Measurements from ENCODE around the gene DCAF10. TPM values are rescaled to one million over a fixed set of nuclear protein-coding genes. Genes with fewer than 3 reads are reported as not detected.

The DCAF10 gene
- total and polyA plus RNA-seq, 4 donors, result 9.7 to 22.2 (median 15.3) TPM

GRCh38 chr9:37798677-37799076, 1.9 kb upstream of the DCAF10 start:
- Histone ChIP-seq H3K27ac (ENCODE audit: low read depth in 1 of 2, low read length in 2 of 2) (no peak overlapping the region), H3K4me1 (ENCODE audit: control insufficient read depth in 4 of 4, insufficient read depth in 4 of 4, low read length in 3 of 4) (peaks cover 2 to 24% (median 20%) of the 10 kb centered on the region in 4 donors), H3K9ac (ENCODE audit: low read depth in 1 of 2, low read length in 2 of 2) (no peak overlapping the region), H3K4me3 (ENCODE audit: low read depth in 1 of 3, low read length in 3 of 3) (no peak overlapping the region), H3K36me3 (ENCODE audit: control insufficient read depth in 4 of 4, insufficient read depth in 3 of 4, low read depth in 1 of 4, low read length in 3 of 4) (no peaks in the 10 kb centered on the region), H3K9me3 (ENCODE audit: control insufficient read depth in 4 of 4, low read length in 3 of 4) (no peaks in the 10 kb centered on the region), H3K27me3 (ENCODE audit: control insufficient read depth in 4 of 4, insufficient read depth in 4 of 4, low read length in 3 of 4) (no peaks in the 10 kb centered on the region)
- DNase-seq (ENCODE audit: low spot score), result no peak
- TF ChIP-seq FOXA2 (IDR thresholded peaks at IDR 0.05) (no peak), NR2F2 (IDR thresholded peaks at IDR 0.05) (no peak), RXRA (IDR thresholded peaks at IDR 0.05) (no peak), JUND (IDR thresholded peaks at IDR 0.05) (no peak), SP1 (IDR thresholded peaks at IDR 0.05) (no peak), FOXA1 (IDR thresholded peaks at IDR 0.05) (no peak), HNF4A (conservative IDR thresholded peaks at IDR 0.05) (no peak), EGR1 (IDR thresholded peaks at IDR 0.05; ENCODE audit: low read depth in 2 of 2) (no peak), ZBTB33 (IDR thresholded peaks at IDR 0.05) (no peak), GABPA (IDR thresholded peaks at IDR 0.05 in 1 of 2, conservative IDR thresholded peaks at IDR 0.05 in 1 of 2) (no peak), ATF3 (IDR thresholded peaks at IDR 0.05) (no peak), TAF1 (conservative IDR thresholded peaks at IDR 0.05) (no peak), YY1 (IDR thresholded peaks at IDR 0.05) (no peak), REST (IDR thresholded peaks at IDR 0.05) (no peak), CTCF (IDR thresholded peaks at IDR 0.05; ENCODE audit: low read depth, low read length, missing input control) (no peak), MAX (IDR thresholded peaks at IDR 0.05) (no peak), RAD21 (IDR thresholded peaks at IDR 0.05) (no peak), HNF4G (IDR thresholded peaks at IDR 0.05) (no peak)
- 88% methylated on average over 1 of the region's 1 CpG for WGBS

Measured in liver (tissue), 9 donors.